ENCODE data around the gene EPS8L2.

- TF ChIP-seq CTCF (IDR thresholded peaks at IDR 0.05), result peak in 4 of 5 experiments; percentile 15 to 53 (median 26)
- peak; percentile 16 for TF ChIP-seq POLR2A (IDR thresholded peaks at IDR 0.05)
- TF ChIP-seq POLR2AphosphoS5 (IDR thresholded peaks at IDR 0.05), result no peak
- no peak for TF ChIP-seq EP300 (IDR thresholded peaks at IDR 0.05; ENCODE audit: low read depth)
Measured at GRCh38 chr11:762421-763072, 56.5 kb downstream of the EPS8L2 start.
